PC-3 (cell line): ENCODE results near the gene CZIB.

Experiments
- EZH2 ChIP-seq: fragments of 300-600 bp; sonication (generic); IDR thresholded peaks from one replicate; pipeline ENCODE4 v1.6.1; 2017; ENCODE audit warnings: antibody characterized with exemption, mild to moderate bottlenecking, low read length; ENCODE audit not compliant: unreplicated experiment
- TF ChIP-seq, protein P1 (sequence below): fragments of 300-600 bp; sonication (generic); conservative IDR thresholded peaks from 2 replicates; pipeline ENCODE4 v1.5.1; 2017; ENCODE audit warnings: antibody characterized with exemption, low read depth, mild to moderate bottlenecking, low read length

DNA sequence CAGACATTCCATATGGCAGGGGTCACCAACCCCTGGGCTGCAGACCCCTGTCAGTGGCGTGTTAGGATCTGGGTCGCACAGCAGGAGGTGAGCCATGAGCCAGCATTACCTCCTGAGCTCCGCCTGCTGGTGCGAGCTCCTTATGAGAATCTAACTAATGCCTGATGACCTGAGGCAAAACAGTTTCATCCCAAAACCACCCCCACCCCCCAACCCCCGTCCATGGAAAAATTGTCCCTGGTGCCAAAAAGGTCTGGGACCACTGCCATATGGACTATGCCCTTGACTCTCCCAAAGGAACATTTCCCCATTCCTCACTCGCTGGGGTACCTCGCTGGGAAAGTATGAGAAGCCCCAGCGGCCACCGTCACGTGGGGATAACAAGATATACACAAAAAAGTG is 30.2 kb downstream of the CZIB start:
- TF ChIP-seq EZH2, result no peak
- TF ChIP-seq, protein P1, sequence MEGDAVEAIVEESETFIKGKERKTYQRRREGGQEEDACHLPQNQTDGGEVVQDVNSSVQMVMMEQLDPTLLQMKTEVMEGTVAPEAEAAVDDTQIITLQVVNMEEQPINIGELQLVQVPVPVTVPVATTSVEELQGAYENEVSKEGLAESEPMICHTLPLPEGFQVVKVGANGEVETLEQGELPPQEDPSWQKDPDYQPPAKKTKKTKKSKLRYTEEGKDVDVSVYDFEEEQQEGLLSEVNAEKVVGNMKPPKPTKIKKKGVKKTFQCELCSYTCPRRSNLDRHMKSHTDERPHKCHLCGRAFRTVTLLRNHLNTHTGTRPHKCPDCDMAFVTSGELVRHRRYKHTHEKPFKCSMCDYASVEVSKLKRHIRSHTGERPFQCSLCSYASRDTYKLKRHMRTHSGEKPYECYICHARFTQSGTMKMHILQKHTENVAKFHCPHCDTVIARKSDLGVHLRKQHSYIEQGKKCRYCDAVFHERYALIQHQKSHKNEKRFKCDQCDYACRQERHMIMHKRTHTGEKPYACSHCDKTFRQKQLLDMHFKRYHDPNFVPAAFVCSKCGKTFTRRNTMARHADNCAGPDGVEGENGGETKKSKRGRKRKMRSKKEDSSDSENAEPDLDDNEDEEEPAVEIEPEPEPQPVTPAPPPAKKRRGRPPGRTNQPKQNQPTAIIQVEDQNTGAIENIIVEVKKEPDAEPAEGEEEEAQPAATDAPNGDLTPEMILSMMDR, result no peak
